ENCODE results near the gene PDPK1. TPM values are rescaled to one million over a fixed set of nuclear protein-coding genes. Genes with fewer than 3 reads are reported as not detected.

The PDPK1 gene
- total and polyA plus RNA-seq, 2 of the 4 experiments (the other 2 are of a cell fraction): 10.6 to 27.3 TPM

GRCh38 chr16:2514333-2515179, 23.3 kb upstream of the PDPK1 start:
- in situ Hi-C loops (cut with MboI; ENCODE audit: low sequenced_read_pairs) (no loop called here), intact Hi-C loops (cut with micrococcal nuclease) (no loop called here), dilution Hi-C loops (cut with HindIII; ENCODE audit: low sequenced_read_pairs, unreplicated experiment) (no loop called here)
- H3K18ac ChIP-seq (ENCODE audit: low read depth, low read length): no peak overlapping the region
- BruUV-seq (replicated peaks): no TSS peak
- H2AK5ac ChIP-seq (ENCODE audit: low read depth, low read length): peak overlapping the region; percentile 88
- H3K79me1 ChIP-seq (ENCODE audit: low read depth in 1 of 2, low read length in 2 of 2): peaks cover 0 to 50% of the 10 kb centered on the region in 2 experiments; a peak in 3 of 4 replicates
- H4K20me1 ChIP-seq (ENCODE audit: insufficient read depth, low read length): peaks cover 52% of the 10 kb centered on the region
- H3K56ac ChIP-seq (ENCODE audit: extremely low read depth, insufficient read depth, low read length): peak overlapping the region; percentile 19; the same call in 1 of the 2 replicates
- 3% methylated on average over 21 of the region's 63 CpGs; no CpG with 5 or more reads in 1 of the 2 experiments for WGBS, 2 experiments (ENCODE audit: extremely low coverage in 2 of 2, insufficient read length in 1 of 2)
- peak overlapping the region; percentile 83 for H3K4me2 ChIP-seq (ENCODE audit: low read depth, low read length)
- H3K9ac ChIP-seq (ENCODE audit: low read depth, low read length): peak overlapping the region; percentile 91
- H3K27ac ChIP-seq (ENCODE audit: insufficient read depth, low read length): peak overlapping the region; percentile 97
- CTCF ChIA-PET: interaction anchor here (0.5 kb wide), 1 partner anchor 152 kb away, joined by 3 read pairs; no protein-coding TSS in a partner anchor
- no peaks in the 10 kb centered on the region for H3K27me3 ChIP-seq (ENCODE audit: control insufficient read depth, insufficient read depth, low read length)
- 0 out of 4 replicates have a peak overlapping the region, but pooled peaks of 1 of the 2 experiments have one; percentile 15 for H4K8ac ChIP-seq (ENCODE audit: low read depth in 2 of 2, low read length in 2 of 2)
- H3K4ac ChIP-seq (ENCODE audit: low read depth, low read length): peak overlapping the region; percentile 75
- H2BK20ac ChIP-seq (ENCODE audit: low read depth, low read length): no peak overlapping the region
- DNase-seq (no peak), ATAC-seq (ENCODE audit: low read depth) (no peak; the same call in 1 of the 2 replicates)
- peak overlapping the region; percentile 93 for H3K4me3 ChIP-seq (ENCODE audit: insufficient read depth, low read depth, low read length)
- H3K23ac ChIP-seq (ENCODE audit: low read depth, low read length): peak overlapping the region; percentile 95
- peaks cover 19% of the 10 kb centered on the region for H3K9me1 ChIP-seq (ENCODE audit: insufficient read depth, low read length)
- H2AFZ ChIP-seq (replicated peaks; ENCODE audit: low read length, poor library complexity): peak overlapping the region; percentile 94
- H3K36me3 ChIP-seq (ENCODE audit: control insufficient read depth, insufficient read depth, low read length): peaks cover 3% of the 10 kb centered on the region; the same call in 1 of the 2 replicates
- H4K5ac ChIP-seq (ENCODE audit: low read depth, low read length): no peak overlapping the region
- no peak overlapping the region for H2BK120ac ChIP-seq (ENCODE audit: low read depth, low read length)
- peak overlapping the region; percentile 87 for H2BK5ac ChIP-seq (ENCODE audit: low read depth, low read length, poor library complexity, severe bottlenecking)
- no peak overlapping the region for H2BK15ac ChIP-seq (ENCODE audit: low read depth, low read length)
- peaks cover 18% of the 10 kb centered on the region for H3K4me1 ChIP-seq (ENCODE audit: control insufficient read depth, insufficient read depth, low read length)
- POLR2A ChIA-PET (ENCODE audit: unreplicated experiment): no interaction called here
- H2AK9ac ChIP-seq (replicated peaks; ENCODE audit: low read depth, low read length, poor library complexity): peak overlapping the region; percentile 98
- no peak for TF ChIP-seq MXI1 (IDR thresholded peaks at IDR 0.05; ENCODE audit: borderline replicate concordance, low read depth, low read length)
- no peak for TF ChIP-seq MAFK (IDR thresholded peaks at IDR 0.05; ENCODE audit: low read depth, low read length)
- no peak for TF ChIP-seq NFE2L2 (IDR thresholded peaks at IDR 0.05; ENCODE audit: low read depth, low read length)
- TF ChIP-seq CHD1 (IDR thresholded peaks at IDR 0.05; ENCODE audit: low read depth, low read length): no peak
- peak; percentile 71 for TF ChIP-seq CEBPB (IDR thresholded peaks at IDR 0.05; ENCODE audit: low read depth, low read length)
- TF ChIP-seq MAZ (IDR thresholded peaks at IDR 0.05; ENCODE audit: borderline replicate concordance, low read depth, low read length): 0 out of 2 replicates have a peak, but pooled peaks have one; percentile 7
- TF ChIP-seq BHLHE40 (IDR thresholded peaks at IDR 0.05; ENCODE audit: low read depth, low read length): no peak
- no peak for TF ChIP-seq FOS (IDR thresholded peaks at IDR 0.05; ENCODE audit: low read depth, low read length)
- H4K91ac ChIP-seq (ENCODE audit: insufficient read depth, low read depth, low read length): peak overlapping the region; percentile 28; the same call in 1 of the 2 replicates
- peak overlapping the region; percentile 76 for H3K14ac ChIP-seq (replicated peaks; ENCODE audit: low read depth, low read length)
- H3K9me3 ChIP-seq (ENCODE audit: control insufficient read depth, insufficient read depth, low read length): no peaks in the 10 kb centered on the region

Data from IMR-90 (cell line).